Limb (tissue), 2 donors: ENCODE results near the gene MS4A3.
"Not testable (repeated sequence)": the region's sequence is repeated elsewhere in the genome, so short reads cannot be mapped to it uniquely, and the experiment has no call there.

ENCODE experiments used
- DNase-seq, 2 donors: peaks; one replicate each; pipeline ENCODE4 v3.0.0-alpha.2; 2016; ENCODE audit errors: extremely low spot score in 2 of 2

Gene MS4A3

GRCh38 chr11:60088364-60088763 lies 31.9 kb downstream of the MS4A3 start, which contains the start of gene MS4A2:
TSS of gene MS4A2 (plus strand) at chr11:60088664. CDS start at chr11:60088766, 102 bp downstream.
- DNase-seq = no peak

- DNase-seq = no peak
These were observed 39.1 kb downstream of the MS4A3 start for GRCh38 chr11:60095477-60096120.

GRCh38 chr11:60097189-60097588 lies 40.7 kb downstream of the MS4A3 start:
- DNase-seq = no peak

- DNase-seq = no peak
These were observed 42.0 kb downstream of the MS4A3 start for GRCh38 chr11:60098508-60098907.

- no peak for DNase-seq
These were observed 44.1 kb downstream of the MS4A3 start for GRCh38 chr11:60100516-60100915.

GRCh38 chr11:60101368-60101767 lies 44.9 kb downstream of the MS4A3 start:
- DNase-seq = not testable (repeated sequence)

- DNase-seq = not testable (repeated sequence)
These were observed 48.1 kb downstream of the MS4A3 start for GRCh38 chr11:60104471-60105115.

GRCh38 chr11:60108631-60109030 lies 52.2 kb downstream of the MS4A3 start:
- not testable (repeated sequence) for DNase-seq

- no peak for DNase-seq
These were observed 55.3 kb downstream of the MS4A3 start for GRCh38 chr11:60111793-60112192.

GRCh38 chr11:60116996-60117790 lies 60.7 kb downstream of the MS4A3 start:
- DNase-seq = no peak

GRCh38 chr11:60118338-60118737 lies 61.9 kb downstream of the MS4A3 start:
- DNase-seq = no peak

GRCh38 chr11:60119710-60120109 lies 63.2 kb downstream of the MS4A3 start:
- no peak for DNase-seq
